DND-41 (cell line): Measurements from ENCODE around the gene NLGN1.

ENCODE experiments used
- CTCF ChIP-seq: IDR thresholded peaks from 2 replicates; pipeline ENCODE4 v1.5.1; 2012; ENCODE audit warnings: borderline replicate concordance, low read length, moderate library complexity, mild to moderate bottlenecking; ENCODE audit not compliant: poor library complexity, severe bottlenecking; ENCODE audit errors: extremely low read depth
- EZH2 ChIP-seq: IDR thresholded peaks from 3 replicates; pipeline ENCODE4 v1.6.1; 2012; ENCODE audit warnings: borderline replicate concordance, low read depth, mild to moderate bottlenecking, moderate library complexity, low read length, inconsistent platforms; ENCODE audit not compliant: severe bottlenecking

GRCh38 chr3:174020156-174020555, 622.6 kb downstream of the NLGN1 start:
- TF ChIP-seq EZH2 (no peak), CTCF (no peak)
